ENCODE results near the gene SYT9.

SYT9 gene

GRCh38 chr11:7286178-7286577 lies 34.5 kb downstream of the SYT9 start:
- Histone ChIP-seq H3K4me3 (no peak overlapping the region), H3K4me1 (no peaks in the 10 kb centered on the region), H3K27me3 (ENCODE audit: low read depth) (no peaks in the 10 kb centered on the region), H3K9me3 (no peaks in the 10 kb centered on the region), H3K36me3 (replicated peaks) (no peaks in the 10 kb centered on the region)
- DNase-seq (ENCODE audit: low spot score in 2 of 2): no peak
- in situ Hi-C loops (cut with MboI; ENCODE audit: low sequenced_read_pairs): no loop called here

- no peak for DNase-seq (ENCODE audit: low spot score in 2 of 2)
- Histone ChIP-seq H3K4me3 (no peak overlapping the region), H3K4me1 (no peaks in the 10 kb centered on the region), H3K36me3 (replicated peaks) (no peaks in the 10 kb centered on the region), H3K9me3 (no peaks in the 10 kb centered on the region), H3K27me3 (ENCODE audit: low read depth) (no peaks in the 10 kb centered on the region)
- in situ Hi-C loops (cut with MboI; ENCODE audit: low sequenced_read_pairs): no loop called here
Measured at GRCh38 chr11:7291100-7291829, 39.6 kb downstream of the SYT9 start.

GRCh38 chr11:7292922-7293321 lies 41.2 kb downstream of the SYT9 start:
- Histone ChIP-seq H3K36me3 (replicated peaks) (no peaks in the 10 kb centered on the region), H3K27me3 (ENCODE audit: low read depth) (no peaks in the 10 kb centered on the region), H3K4me1 (no peaks in the 10 kb centered on the region), H3K9me3 (no peaks in the 10 kb centered on the region), H3K4me3 (no peak overlapping the region)
- in situ Hi-C loops (cut with MboI; ENCODE audit: low sequenced_read_pairs): no loop called here
- no peak for DNase-seq (ENCODE audit: low spot score in 2 of 2)

GRCh38 chr11:7299393-7299792 lies 47.7 kb downstream of the SYT9 start:
- Histone ChIP-seq H3K4me3 (no peak overlapping the region), H3K4me1 (no peaks in the 10 kb centered on the region)
- in situ Hi-C loops (cut with MboI; ENCODE audit: low sequenced_read_pairs): no loop called here

GRCh38 chr11:7300281-7300680 lies 48.6 kb downstream of the SYT9 start:
- no peak for DNase-seq (ENCODE audit: low spot score in 2 of 2)
- Histone ChIP-seq H3K4me3 (no peak overlapping the region), H3K9me3 (no peaks in the 10 kb centered on the region), H3K36me3 (replicated peaks) (no peaks in the 10 kb centered on the region), H3K27me3 (ENCODE audit: low read depth) (peaks cover 5% of the 10 kb centered on the region; the same call in 1 of the 2 replicates), H3K4me1 (no peaks in the 10 kb centered on the region)
- in situ Hi-C loops (cut with MboI; ENCODE audit: low sequenced_read_pairs): no loop called here

More at GRCh38 chr11:7299393-7299792, 47.7 kb downstream of the SYT9 start:
- H3K36me3 ChIP-seq (replicated peaks): no peaks in the 10 kb centered on the region
- H3K9me3 ChIP-seq: no peaks in the 10 kb centered on the region
- DNase-seq (ENCODE audit: low spot score in 2 of 2): no peak
- no peaks in the 10 kb centered on the region for H3K27me3 ChIP-seq (ENCODE audit: low read depth)

GRCh38 chr11:7303146-7303545 lies 51.4 kb downstream of the SYT9 start:
- no peaks in the 10 kb centered on the region for H3K9me3 ChIP-seq
- in situ Hi-C loops (cut with MboI; ENCODE audit: low sequenced_read_pairs): no loop called here
- no peak for DNase-seq (ENCODE audit: low spot score in 2 of 2)
- H3K4me3 ChIP-seq: no peak overlapping the region
- H3K36me3 ChIP-seq (replicated peaks): no peaks in the 10 kb centered on the region
- no peaks in the 10 kb centered on the region for H3K4me1 ChIP-seq
- H3K27me3 ChIP-seq (ENCODE audit: low read depth): peaks cover 9% of the 10 kb centered on the region; the same call in 1 of the 2 replicates

- no peak overlapping the region for H3K4me3 ChIP-seq
- in situ Hi-C loops (cut with MboI; ENCODE audit: low sequenced_read_pairs): no loop called here
- no peaks in the 10 kb centered on the region for H3K9me3 ChIP-seq
- peaks cover 11% of the 10 kb centered on the region; the same call in 1 of the 2 replicates for H3K27me3 ChIP-seq (ENCODE audit: low read depth)
- H3K36me3 ChIP-seq (replicated peaks): no peaks in the 10 kb centered on the region
- DNase-seq (ENCODE audit: low spot score in 2 of 2): no peak
- no peaks in the 10 kb centered on the region for H3K4me1 ChIP-seq
Measured at GRCh38 chr11:7306900-7307299, 55.2 kb downstream of the SYT9 start.

GRCh38 chr11:7307836-7308235 lies 56.1 kb downstream of the SYT9 start:
- Histone ChIP-seq H3K4me1 (no peaks in the 10 kb centered on the region), H3K27me3 (ENCODE audit: low read depth) (peaks cover 17% of the 10 kb centered on the region), H3K4me3 (no peak overlapping the region), H3K9me3 (no peaks in the 10 kb centered on the region), H3K36me3 (replicated peaks) (no peaks in the 10 kb centered on the region)
- DNase-seq (ENCODE audit: low spot score in 2 of 2): no peak
- in situ Hi-C loops (cut with MboI; ENCODE audit: low sequenced_read_pairs): no loop called here

- no peaks in the 10 kb centered on the region for H3K9me3 ChIP-seq
- H3K4me3 ChIP-seq: no peak overlapping the region
- in situ Hi-C loops (cut with MboI; ENCODE audit: low sequenced_read_pairs): no loop called here
Measured at GRCh38 chr11:7311903-7312302, 60.2 kb downstream of the SYT9 start.

GRCh38 chr11:7314811-7315604 lies 63.3 kb downstream of the SYT9 start:
- in situ Hi-C loops (cut with MboI; ENCODE audit: low sequenced_read_pairs): no loop called here
- Histone ChIP-seq H3K36me3 (replicated peaks) (no peaks in the 10 kb centered on the region), H3K9me3 (no peaks in the 10 kb centered on the region), H3K4me1 (peaks cover 23% of the 10 kb centered on the region), H3K27me3 (ENCODE audit: low read depth) (peaks cover 14% of the 10 kb centered on the region), H3K4me3 (no peak overlapping the region)
- DNase-seq (ENCODE audit: low spot score in 2 of 2): no peak

More at GRCh38 chr11:7311903-7312302, 60.2 kb downstream of the SYT9 start:
- Histone ChIP-seq H3K4me1 (peaks cover under 1% of the 10 kb centered on the region), H3K36me3 (replicated peaks) (no peaks in the 10 kb centered on the region), H3K27me3 (ENCODE audit: low read depth) (peaks cover 16% of the 10 kb centered on the region)
- DNase-seq (ENCODE audit: low spot score in 2 of 2): no peak

GRCh38 chr11:7319501-7319900 lies 67.8 kb downstream of the SYT9 start:
- H3K9me3 ChIP-seq: no peaks in the 10 kb centered on the region
- H3K4me1 ChIP-seq: peaks cover 30% of the 10 kb centered on the region
- H3K36me3 ChIP-seq (replicated peaks): no peaks in the 10 kb centered on the region
- no peaks in the 10 kb centered on the region; the same call in 1 of the 2 replicates for H3K27me3 ChIP-seq (ENCODE audit: low read depth)
- no peak overlapping the region for H3K4me3 ChIP-seq
- peak; percentile 56 to 98 for DNase-seq (ENCODE audit: low spot score in 2 of 2)
- in situ Hi-C loops (cut with MboI; ENCODE audit: low sequenced_read_pairs): no loop called here

- in situ Hi-C loops (cut with MboI; ENCODE audit: low sequenced_read_pairs): no loop called here
- no peak overlapping the region for H3K4me3 ChIP-seq
- DNase-seq (ENCODE audit: low spot score in 2 of 2): peak in 1 of 2 experiments; percentile 19
Measured at GRCh38 chr11:7320306-7320705, 68.6 kb downstream of the SYT9 start.

GRCh38 chr11:7321473-7322450 lies 70.1 kb downstream of the SYT9 start:
- in situ Hi-C loops (cut with MboI; ENCODE audit: low sequenced_read_pairs): no loop called here
- H3K4me1 ChIP-seq: peaks cover 30% of the 10 kb centered on the region
- no peak for DNase-seq (ENCODE audit: low spot score in 2 of 2)

More at GRCh38 chr11:7320306-7320705, 68.6 kb downstream of the SYT9 start:
- Histone ChIP-seq H3K4me1 (peaks cover 30% of the 10 kb centered on the region), H3K9me3 (no peaks in the 10 kb centered on the region), H3K36me3 (replicated peaks) (no peaks in the 10 kb centered on the region), H3K27me3 (ENCODE audit: low read depth) (no peaks in the 10 kb centered on the region; the same call in 1 of the 2 replicates)

More at GRCh38 chr11:7321473-7322450, 70.1 kb downstream of the SYT9 start:
- H3K4me3 ChIP-seq: no peak overlapping the region
- no peaks in the 10 kb centered on the region for H3K27me3 ChIP-seq (ENCODE audit: low read depth)
- H3K36me3 ChIP-seq (replicated peaks): no peaks in the 10 kb centered on the region
- H3K9me3 ChIP-seq: no peaks in the 10 kb centered on the region
